HepG2 (cell line): ENCODE measurements around the gene BHLHE23. TPM values are rescaled to one million over a fixed set of nuclear protein-coding genes. Genes with fewer than 3 reads are reported as not detected.

Experiments used
- BRD4 ChIP-seq: sonication (generic); formaldehyde crosslinking; IDR thresholded peaks from 2 replicates; pipeline ENCODE4 v1.4.0; 2020; ENCODE audit warnings: missing genetic modification reagents
- EZH2 ChIP-seq: conservative IDR thresholded peaks from 2 replicates; pipeline ENCODE4 v1.6.1; 2012; ENCODE audit warnings: mild to moderate bottlenecking, low read depth, low read length, moderate library complexity
- FIP1L1 ChIP-seq: fragments of 200-400 bp; formaldehyde crosslinking; IDR thresholded peaks from 2 replicates; pipeline ENCODE4 v1.6.1; 2018; ENCODE audit warnings: low read depth, mild to moderate bottlenecking, low read length, moderate library complexity, borderline replicate concordance; ENCODE audit not compliant: insufficient read depth
- FOXA3 ChIP-seq: IDR thresholded peaks from 2 replicates; pipeline ENCODE4 v1.6.1; 2016; ENCODE audit warnings: missing genetic modification reagents, missing compliant biosample characterization
- KAT8 ChIP-seq: IDR thresholded peaks from 2 replicates; pipeline ENCODE4 v1.6.1; 2016; ENCODE audit warnings: missing genetic modification reagents, missing compliant biosample characterization
- MTERF4 ChIP-seq: sonication (generic); formaldehyde crosslinking; IDR thresholded peaks from 2 replicates; pipeline ENCODE4 v1.8.0; 2023; ENCODE audit warnings: mild to moderate bottlenecking, missing genetic modification reagents
- MYPOP ChIP-seq: sonication (generic); formaldehyde crosslinking; IDR thresholded peaks from 2 replicates; pipeline ENCODE4 v1.8.1; 2023; ENCODE audit warnings: mild to moderate bottlenecking, moderate library complexity, missing genetic modification reagents
- NFAT5 ChIP-seq: sonication (generic); formaldehyde crosslinking; IDR thresholded peaks from 2 replicates; pipeline ENCODE4 v1.4.0; 2020; ENCODE audit warnings: missing genetic modification reagents
- REL ChIP-seq: sonication (generic); formaldehyde crosslinking; conservative IDR thresholded peaks from 2 replicates; pipeline ENCODE4 v1.8.0; 2022; ENCODE audit warnings: mild to moderate bottlenecking, missing genetic modification reagents, moderate library complexity
- RFXANK ChIP-seq: IDR thresholded peaks from 2 replicates; pipeline ENCODE4 v1.6.1; 2016
- STAT6 ChIP-seq: sonication (generic); formaldehyde crosslinking; IDR thresholded peaks from 2 replicates; pipeline ENCODE4 v1.4.0; 2020; ENCODE audit warnings: missing genetic modification reagents, mild to moderate bottlenecking, borderline replicate concordance
- THYN1 ChIP-seq: sonication (generic); formaldehyde crosslinking; IDR thresholded peaks from 2 replicates; pipeline ENCODE4 v1.8.1; 2023; ENCODE audit warnings: low read depth, mild to moderate bottlenecking, moderate library complexity, missing genetic modification reagents, borderline replicate concordance
- TRIM22 ChIP-seq: fragments of 450-650 bp; IDR thresholded peaks from 2 replicates; pipeline ENCODE4 v1.6.1; 2017
- ZNF292 ChIP-seq: sonication (generic); formaldehyde crosslinking; IDR thresholded peaks from 2 replicates; pipeline ENCODE4 v1.8.1; 2022; ENCODE audit warnings: mild to moderate bottlenecking, low read depth, missing genetic modification reagents, borderline replicate concordance
- ZNF616 ChIP-seq: sonication (generic); formaldehyde crosslinking; IDR thresholded peaks from 2 replicates; pipeline ENCODE4 v1.5.0; 2020; ENCODE audit warnings: low read depth, mild to moderate bottlenecking, missing genetic modification reagents
- ZSCAN30 ChIP-seq: sonication (generic); formaldehyde crosslinking; IDR thresholded peaks from 2 replicates; pipeline ENCODE4 v1.5.0; 2020; ENCODE audit warnings: mild to moderate bottlenecking, missing genetic modification reagents
- polyA plus RNA-seq, 8 experiments: library from polyadenylated mRNA; depleted of rRNA in 3 of 8; stranded (reverse) in 7 of 8; unstranded in 1 of 8; fragments of >200 nt; fragmentation: Illumina TruSeq in 4 of 8; extraction: Trizol in 4 of 8; gene quantifications; 2 replicates each; pipeline versions ENCODE4 v1.2.1 to v1.2.3, GENCODE V29; 2011 to 2016; ENCODE audit warnings: low read depth in 4 of 8, missing spikeins in 1 of 8, mixed read lengths in 1 of 8; ENCODE audit not compliant: insufficient read depth in 1 of 8
- total RNA-seq, 5 experiments: library from RNA; depleted of rRNA; stranded (reverse); fragments of >200 nt; fragmentation: Illumina TruSeq; extraction: Trizol; gene quantifications; 2 replicates each; pipeline ENCODE4 v1.2.3, GENCODE V29; 2016; ENCODE audit warnings: low read depth in 1 of 5

BHLHE23 gene
- total and polyA plus RNA-seq, 2 of the 13 experiments (the other 11 are each of a cell fraction or from before 2014, with no cell fraction given) = not detected

- TF ChIP-seq STAT6 (CRISPR knock-in tag) = no peak
- TF ChIP-seq KAT8 (CRISPR knock-in tag) = peak; percentile 67; the same call in 1 of the 2 replicates
- 0 out of 2 replicates have a peak, but pooled peaks have one; percentile 35 for TF ChIP-seq FOXA3
- no peak for TF ChIP-seq FIP1L1
- 0 out of 2 replicates have a peak, but pooled peaks have one; percentile 21 for TF ChIP-seq NFAT5 (CRISPR knock-in tag)
- no peak for TF ChIP-seq ZNF616 (CRISPR knock-in tag)
- TF ChIP-seq RFXANK (CRISPR knock-in tag) = no peak
- TF ChIP-seq MYPOP (CRISPR knock-in tag) = no peak
- no peak for TF ChIP-seq REL (CRISPR knock-in tag)
- peak; percentile 8; the same call in 1 of the 2 replicates for TF ChIP-seq EZH2
- no peak for TF ChIP-seq THYN1 (CRISPR knock-in tag)
- TF ChIP-seq MTERF4 (CRISPR knock-in tag) = peak; percentile 41; the same call in 1 of the 2 replicates
- TF ChIP-seq ZNF292 (CRISPR knock-in tag) = no peak
- TF ChIP-seq TRIM22 = no peak
- no peak for TF ChIP-seq ZSCAN30 (CRISPR knock-in tag)
- peak; percentile 78 for TF ChIP-seq BRD4 (CRISPR knock-in tag)
Measured at GRCh38 chr20:63009045-63009961, 2.5 kb upstream of the BHLHE23 start (continued).
